ENCODE measurements around the gene ZNF600.
"Not testable (repeated sequence)": the region's sequence is repeated elsewhere in the genome, so short reads cannot be mapped to it uniquely, and the experiment has no call there.

GRCh38 chr19:52833541-52833940 lies 47.0 kb upstream of the ZNF600 start:
- TF ChIP-seq MAX (IDR thresholded peaks at IDR 0.05; ENCODE audit: low read depth); RXRA (IDR thresholded peaks at IDR 0.05; ENCODE audit: borderline replicate concordance, low read depth); TEAD4 (IDR thresholded peaks at IDR 0.05; ENCODE audit: borderline replicate concordance, insufficient read depth); CHD2 (IDR thresholded peaks at IDR 0.05; ENCODE audit: low read length, partially characterized antibody); EZH2phosphoT487 (IDR thresholded peaks at IDR 0.05; ENCODE audit: borderline replicate concordance, low read depth); NFIC (IDR thresholded peaks at IDR 0.05; ENCODE audit: borderline replicate concordance); RAD21 (IDR thresholded peaks at IDR 0.05; ENCODE audit: low read length); MEF2A (IDR thresholded peaks at IDR 0.05; ENCODE audit: borderline replicate concordance, low read depth); YY1 (IDR thresholded peaks at IDR 0.05; ENCODE audit: low read depth); TAF1 (IDR thresholded peaks at IDR 0.05; ENCODE audit: borderline replicate concordance, low read depth, low read length): not testable (repeated sequence)
- TF ChIP-seq, protein P1, sequence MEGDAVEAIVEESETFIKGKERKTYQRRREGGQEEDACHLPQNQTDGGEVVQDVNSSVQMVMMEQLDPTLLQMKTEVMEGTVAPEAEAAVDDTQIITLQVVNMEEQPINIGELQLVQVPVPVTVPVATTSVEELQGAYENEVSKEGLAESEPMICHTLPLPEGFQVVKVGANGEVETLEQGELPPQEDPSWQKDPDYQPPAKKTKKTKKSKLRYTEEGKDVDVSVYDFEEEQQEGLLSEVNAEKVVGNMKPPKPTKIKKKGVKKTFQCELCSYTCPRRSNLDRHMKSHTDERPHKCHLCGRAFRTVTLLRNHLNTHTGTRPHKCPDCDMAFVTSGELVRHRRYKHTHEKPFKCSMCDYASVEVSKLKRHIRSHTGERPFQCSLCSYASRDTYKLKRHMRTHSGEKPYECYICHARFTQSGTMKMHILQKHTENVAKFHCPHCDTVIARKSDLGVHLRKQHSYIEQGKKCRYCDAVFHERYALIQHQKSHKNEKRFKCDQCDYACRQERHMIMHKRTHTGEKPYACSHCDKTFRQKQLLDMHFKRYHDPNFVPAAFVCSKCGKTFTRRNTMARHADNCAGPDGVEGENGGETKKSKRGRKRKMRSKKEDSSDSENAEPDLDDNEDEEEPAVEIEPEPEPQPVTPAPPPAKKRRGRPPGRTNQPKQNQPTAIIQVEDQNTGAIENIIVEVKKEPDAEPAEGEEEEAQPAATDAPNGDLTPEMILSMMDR (IDR thresholded peaks at IDR 0.05), result not testable (repeated sequence)
- TF ChIP-seq, protein P2, sequence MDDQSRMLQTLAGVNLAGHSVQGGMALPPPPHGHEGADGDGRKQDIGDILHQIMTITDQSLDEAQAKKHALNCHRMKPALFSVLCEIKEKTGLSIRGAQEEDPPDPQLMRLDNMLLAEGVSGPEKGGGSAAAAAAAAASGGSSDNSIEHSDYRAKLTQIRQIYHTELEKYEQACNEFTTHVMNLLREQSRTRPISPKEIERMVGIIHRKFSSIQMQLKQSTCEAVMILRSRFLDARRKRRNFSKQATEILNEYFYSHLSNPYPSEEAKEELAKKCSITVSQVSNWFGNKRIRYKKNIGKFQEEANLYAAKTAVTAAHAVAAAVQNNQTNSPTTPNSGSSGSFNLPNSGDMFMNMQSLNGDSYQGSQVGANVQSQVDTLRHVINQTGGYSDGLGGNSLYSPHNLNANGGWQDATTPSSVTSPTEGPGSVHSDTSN (IDR thresholded peaks at IDR 0.05), result not testable (repeated sequence)
- TF ChIP-seq, protein P3, sequence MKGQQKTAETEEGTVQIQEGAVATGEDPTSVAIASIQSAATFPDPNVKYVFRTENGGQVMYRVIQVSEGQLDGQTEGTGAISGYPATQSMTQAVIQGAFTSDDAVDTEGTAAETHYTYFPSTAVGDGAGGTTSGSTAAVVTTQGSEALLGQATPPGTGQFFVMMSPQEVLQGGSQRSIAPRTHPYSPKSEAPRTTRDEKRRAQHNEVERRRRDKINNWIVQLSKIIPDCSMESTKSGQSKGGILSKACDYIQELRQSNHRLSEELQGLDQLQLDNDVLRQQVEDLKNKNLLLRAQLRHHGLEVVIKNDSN (IDR thresholded peaks at IDR 0.05; ENCODE audit: borderline replicate concordance, low read depth), result not testable (repeated sequence)

All from SK-N-SH (cell line).